ENCODE results near the gene PNLDC1. TPM values are rescaled to one million over a fixed set of nuclear protein-coding genes. Genes with fewer than 3 reads are reported as not detected.

Gene PNLDC1
- total and polyA plus RNA-seq, 2 of the 4 experiments (the other 2 are of a cell fraction): not detected

GRCh38 chr6:159831373-159831679, 31.2 kb downstream of the PNLDC1 start:
- Histone ChIP-seq H3K36me3 (ENCODE audit: control insufficient read depth, insufficient read depth, low read length) (no peaks in the 10 kb centered on the region), H3K4ac (ENCODE audit: low read depth, low read length) (no peak overlapping the region), H2AFZ (replicated peaks; ENCODE audit: low read length, poor library complexity) (no peak overlapping the region), H2BK5ac (ENCODE audit: low read depth, low read length, poor library complexity, severe bottlenecking) (no peak overlapping the region), H3K18ac (ENCODE audit: low read depth, low read length) (no peak overlapping the region), H4K8ac (ENCODE audit: low read depth in 2 of 2, low read length in 2 of 2) (no peak overlapping the region), H3K4me3 (ENCODE audit: insufficient read depth, low read depth, low read length) (no peak overlapping the region), H3K4me1 (ENCODE audit: control insufficient read depth, insufficient read depth, low read length) (peaks cover 4% of the 10 kb centered on the region; the same call in 1 of the 2 replicates), H3K56ac (ENCODE audit: extremely low read depth, insufficient read depth, low read length) (no peak overlapping the region), H2BK15ac (ENCODE audit: low read depth, low read length) (no peak overlapping the region), H4K91ac (ENCODE audit: insufficient read depth, low read depth, low read length) (no peak overlapping the region), H3K4me2 (ENCODE audit: low read depth, low read length) (no peak overlapping the region), H3K23ac (ENCODE audit: low read depth, low read length) (no peak overlapping the region), H2BK20ac (ENCODE audit: low read depth, low read length) (no peak overlapping the region), H2AK9ac (replicated peaks; ENCODE audit: low read depth, low read length, poor library complexity) (no peak overlapping the region), H4K5ac (ENCODE audit: low read depth, low read length) (no peak overlapping the region), H4K20me1 (ENCODE audit: insufficient read depth, low read length) (no peaks in the 10 kb centered on the region), H3K79me1 (ENCODE audit: low read depth in 1 of 2, low read length in 2 of 2) (no peaks in the 10 kb centered on the region), H2AK5ac (ENCODE audit: low read depth, low read length) (no peak overlapping the region), H2BK120ac (ENCODE audit: low read depth, low read length) (no peak overlapping the region), H3K27ac (ENCODE audit: insufficient read depth, low read length) (no peak overlapping the region), H3K9ac (ENCODE audit: low read depth, low read length) (no peak overlapping the region), H3K27me3 (ENCODE audit: control insufficient read depth, insufficient read depth, low read length) (no peaks in the 10 kb centered on the region), H3K14ac (replicated peaks; ENCODE audit: low read depth, low read length) (no peak overlapping the region), H3K9me3 (ENCODE audit: control insufficient read depth, insufficient read depth, low read length) (no peaks in the 10 kb centered on the region), H3K9me1 (ENCODE audit: insufficient read depth, low read length) (peaks cover 3% of the 10 kb centered on the region; the same call in 1 of the 2 replicates)
- no TSS peak for BruUV-seq (replicated peaks)
- WGBS, 2 experiments (ENCODE audit: extremely low coverage in 2 of 2, insufficient read length in 1 of 2): 86% methylated on average over 4 of the region's 4 CpGs; no CpG with 5 or more reads in 1 of the 2 experiments
- intact Hi-C loops (cut with micrococcal nuclease): no loop called here
- ChIA-PET CTCF (no interaction called here), POLR2A (ENCODE audit: unreplicated experiment) (no interaction called here)
- DNase-seq (no peak), ATAC-seq (ENCODE audit: low read depth) (no peak)
- dilution Hi-C loops (cut with HindIII; ENCODE audit: low sequenced_read_pairs, unreplicated experiment): no loop called here
- TF ChIP-seq RCOR1 (IDR thresholded peaks at IDR 0.05; ENCODE audit: insufficient replicate concordance, low read length): no peak
- in situ Hi-C loops (cut with MboI; ENCODE audit: low sequenced_read_pairs): no loop called here
